HTR-8/SVneo (cell line): ENCODE data around the gene CYB5B.
A peak's percentile ranks its signal among the peaks of the same experiment; 100 is the strongest.

Source experiments
- DNase-seq: peaks from one replicate; pipeline ENCODE4 v3.0.0; 2011; ENCODE audit warnings: low spot score, mixed read lengths; ENCODE audit not compliant: insufficient read length
- FAIRE-seq: peaks from 2 replicates; lab custom pipeline; 2011; peaks lifted over from hg19 to GRCh38; lab: Jason Lieb, UNC

CYB5B gene

GRCh38 chr16:69424053-69424934 lies at the start of gene CYB5B:
Gene CYB5B (plus strand): TSS chr16:69424619. CDS start chr16:69424684, 65 bp downstream.
- FAIRE-seq (peak; percentile 98), DNase-seq (peak; percentile 99)

GRCh38 chr16:69376393-69377059 lies 47.9 kb upstream of the CYB5B start:
- DNase-seq (no peak), FAIRE-seq (no peak)

- DNase-seq (no peak), FAIRE-seq (no peak)
Measured at GRCh38 chr16:69378036-69378435, 46.4 kb upstream of the CYB5B start.

DNA sequence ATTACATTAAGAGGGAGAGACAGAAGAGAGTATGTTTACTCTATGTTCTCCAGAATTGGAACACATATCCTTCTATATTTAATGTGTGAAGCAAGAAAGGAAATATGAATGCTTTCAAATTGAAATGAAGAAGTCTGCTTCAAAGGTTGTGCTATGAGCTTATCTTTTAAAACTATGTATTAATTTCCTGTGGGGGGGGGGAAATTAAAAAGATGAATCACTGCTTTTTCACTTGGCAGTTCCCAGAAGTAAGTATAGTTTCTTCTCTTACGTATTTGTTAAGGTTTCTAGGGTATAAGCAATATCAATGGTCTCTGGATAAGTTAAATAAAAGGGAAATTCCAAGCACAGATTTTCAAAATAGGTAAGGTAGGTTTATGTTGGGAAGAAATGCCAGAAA lies 45.7 kb upstream of the CYB5B start:
- no peak for DNase-seq
- FAIRE-seq: no peak

- FAIRE-seq (no peak), DNase-seq (no peak)
Measured at GRCh38 chr16:69381231-69381630, 43.2 kb upstream of the CYB5B start.

DNA sequence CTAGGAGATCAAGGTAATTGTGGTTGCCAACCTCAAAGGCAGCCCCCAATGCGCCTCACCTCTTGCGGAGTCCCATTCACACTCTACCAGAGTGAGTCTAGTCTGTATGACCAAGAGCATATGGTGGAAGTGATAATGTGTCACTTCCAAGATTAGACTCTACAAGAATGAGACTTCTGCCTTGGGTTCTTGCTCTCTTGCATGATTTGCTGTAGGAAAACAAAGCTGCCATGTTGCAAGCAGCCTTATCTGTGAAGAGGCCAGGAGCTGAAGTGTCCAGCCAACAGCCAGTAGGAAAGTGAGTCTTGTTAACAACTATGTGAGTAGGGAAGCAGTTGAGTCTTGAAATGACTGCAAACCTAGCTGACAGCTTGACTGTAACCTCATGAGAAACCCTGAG lies 42.0 kb upstream of the CYB5B start:
- FAIRE-seq (no peak), DNase-seq (no peak)

DNA sequence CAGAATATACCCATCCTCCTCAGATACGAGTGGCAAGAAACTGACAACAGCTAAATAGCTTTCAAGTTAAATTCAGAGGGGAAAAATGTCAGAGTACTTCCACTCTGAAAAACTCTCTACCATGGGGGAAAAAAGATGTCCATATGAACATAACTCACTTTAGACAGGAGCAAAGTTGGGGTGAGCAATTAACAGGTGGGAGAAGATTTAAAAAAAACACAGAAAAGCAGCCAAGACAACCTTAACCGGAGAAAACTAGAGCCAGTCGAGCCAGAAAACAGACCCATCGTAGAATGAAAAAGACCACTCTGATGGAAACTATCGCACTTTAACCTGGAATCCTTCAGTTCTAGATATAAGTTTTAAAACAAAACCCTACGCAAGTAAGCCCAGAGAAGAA lies 39.4 kb upstream of the CYB5B start:
- DNase-seq (no peak), FAIRE-seq (no peak)

GRCh38 chr16:69386596-69386995 lies 37.8 kb upstream of the CYB5B start:
- DNase-seq (no peak), FAIRE-seq (no peak)

DNA sequence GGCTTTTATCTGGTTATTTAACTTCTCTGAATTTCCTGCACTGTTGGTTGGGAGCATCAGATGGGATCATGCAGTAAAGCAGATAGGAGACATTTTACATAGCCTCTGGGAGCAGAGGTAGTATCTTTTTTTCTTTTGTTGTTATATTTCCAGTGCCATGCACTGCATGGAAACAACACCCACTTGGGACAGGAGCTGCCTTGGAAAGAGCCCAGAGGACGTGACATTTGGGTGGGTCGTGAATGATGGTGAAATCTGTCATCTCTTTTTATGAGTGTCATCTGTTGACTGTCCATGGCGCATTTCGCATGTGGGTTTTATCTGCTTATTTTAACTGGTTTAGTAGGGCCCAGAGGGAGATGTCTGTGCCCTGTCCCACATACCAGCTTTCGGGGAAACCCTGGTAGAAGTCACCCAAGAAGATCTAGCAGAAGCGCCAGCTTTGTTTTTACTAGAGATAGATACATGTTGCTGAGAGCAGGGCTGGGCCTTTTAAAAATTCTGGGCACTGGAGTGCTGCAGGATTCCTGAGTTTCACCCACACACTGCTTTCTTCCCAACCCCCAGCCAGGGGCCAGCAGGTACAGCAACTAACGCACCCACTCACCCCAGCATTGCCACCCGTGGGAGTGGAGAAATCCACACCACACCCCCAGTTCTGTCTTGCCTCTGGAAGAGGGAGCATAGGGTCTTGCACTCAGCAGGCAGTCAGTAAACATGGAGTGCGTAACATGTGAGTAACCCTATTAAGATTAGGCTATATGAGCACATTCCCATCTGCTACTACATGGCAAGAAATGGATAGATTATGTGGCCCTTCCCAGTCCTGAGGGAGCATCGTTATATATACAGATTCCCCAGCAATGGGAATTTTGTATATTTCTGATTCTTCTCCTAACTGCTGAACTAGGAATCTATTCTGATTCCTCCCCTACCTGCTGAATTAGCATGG lies 30.2 kb upstream of the CYB5B start:
- DNase-seq: no peak
- no peak for FAIRE-seq

- no peak for FAIRE-seq
- no peak for DNase-seq
Measured at GRCh38 chr16:69395859-69396186, 28.6 kb upstream of the CYB5B start.

GRCh38 chr16:69396187-69397061 lies 28.0 kb upstream of the CYB5B start:
- DNase-seq (peak; percentile 82), FAIRE-seq (no peak)

- FAIRE-seq: peak; percentile 42
Measured at GRCh38 chr16:69397821-69398521, 26.4 kb upstream of the CYB5B start.

DNA sequence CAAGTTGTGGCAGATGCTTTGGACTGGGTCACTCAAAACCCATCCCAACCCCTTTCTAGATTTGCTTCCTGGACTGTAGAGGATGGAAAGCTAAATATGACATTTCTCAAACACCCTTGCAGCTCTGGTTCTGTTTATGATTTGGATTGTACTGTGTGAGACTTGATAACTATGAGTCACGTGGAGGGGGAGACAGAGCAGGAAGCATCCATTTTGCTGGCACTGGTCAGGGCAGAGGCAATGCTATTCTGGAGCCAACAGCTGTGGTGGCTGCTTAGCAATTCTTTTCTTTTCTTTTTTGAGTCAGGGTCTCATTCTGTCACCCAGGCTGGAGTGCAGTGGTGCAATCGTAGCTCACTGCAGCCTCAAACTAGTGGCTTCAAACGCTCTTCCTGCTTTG lies 25.1 kb upstream of the CYB5B start:
- DNase-seq (no peak), FAIRE-seq (peak; percentile 38)

More at GRCh38 chr16:69397821-69398521, 26.4 kb upstream of the CYB5B start:
- DNase-seq: peak; percentile 76

- FAIRE-seq: no peak
- no peak for DNase-seq
Measured at GRCh38 chr16:69402439-69402838, 22.0 kb upstream of the CYB5B start.

DNA sequence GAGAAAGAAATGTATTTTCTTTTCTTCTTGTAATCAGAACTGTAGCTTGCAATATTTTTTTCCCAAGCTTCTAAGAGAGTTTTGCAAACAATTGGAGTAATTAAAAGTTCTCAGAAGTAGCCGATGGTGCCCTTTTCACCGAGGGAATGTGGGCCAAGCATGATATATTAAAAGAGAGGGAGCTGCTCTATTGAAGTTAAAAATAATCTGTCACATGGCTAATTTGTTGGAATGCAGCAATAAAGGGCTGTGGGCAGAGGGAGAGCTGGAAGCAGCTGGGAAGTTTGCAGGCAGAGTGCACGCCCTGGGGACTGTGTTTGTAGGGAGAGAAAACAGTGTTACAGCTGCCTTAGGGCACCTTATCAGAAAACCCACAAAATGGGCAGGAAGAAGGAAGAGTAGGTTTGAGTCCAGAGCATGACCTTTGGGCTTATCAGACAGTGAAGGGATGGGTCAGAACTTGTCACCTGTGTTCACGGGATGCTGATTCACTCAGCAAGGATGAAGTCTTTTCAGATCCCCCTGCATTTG lies 20.1 kb upstream of the CYB5B start:
- FAIRE-seq: peak; percentile 33
- DNase-seq: no peak

GRCh38 chr16:69405326-69405725 lies 19.1 kb upstream of the CYB5B start:
- no peak for FAIRE-seq
- DNase-seq: no peak

DNA sequence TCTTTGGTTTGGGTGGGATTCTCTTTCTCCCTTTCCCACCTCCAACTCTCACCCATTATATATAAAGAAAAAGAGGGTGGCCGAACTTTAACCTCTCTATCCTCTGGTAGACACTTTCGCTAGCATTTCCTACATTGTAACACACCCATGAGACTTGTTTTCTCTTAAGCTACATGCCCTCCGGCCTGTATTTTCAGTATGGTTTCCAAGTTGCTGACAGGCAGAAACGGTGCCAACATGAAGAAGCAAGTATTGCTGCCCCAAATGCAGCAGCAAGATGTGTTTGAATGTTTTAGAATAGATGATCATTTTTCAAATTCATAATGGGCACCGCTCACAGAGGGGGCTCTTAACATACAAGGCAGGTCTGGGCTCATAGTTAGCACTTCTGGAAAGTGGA lies 18.7 kb upstream of the CYB5B start:
- DNase-seq (no peak), FAIRE-seq (no peak)

- DNase-seq (no peak), FAIRE-seq (no peak)
Measured at GRCh38 chr16:69406780-69407331, 17.6 kb upstream of the CYB5B start.
